Endothelial cell of umbilical vein (primary cell): ENCODE data around the gene EML6. TPM values are rescaled to one million over a fixed set of nuclear protein-coding genes. Genes with fewer than 3 reads are reported as not detected.
"Not testable (repeated sequence)": the region's sequence is repeated elsewhere in the genome, so short reads cannot be mapped to it uniquely, and the experiment has no call there.

Experiments used
- BruUV-seq: library from RNA; stranded (reverse); fragments of 400-500 nt; replicated peaks from 2 replicates; lab custom pipeline; 2021; lab: Mats Ljungman, UMichigan
- CTCF ChIA-PET: fragments of 300-600, 350-600 bp; sonication (Branson Sonifier 250); formaldehyde crosslinking; loops from one replicate; lab custom pipeline; 2021; ENCODE audit warnings: antibody characterized with exemption, inconsistent platforms; lab: Charles Lee
- POLR2A ChIA-PET: fragments of 300-600, 350-600 bp; sonication (Branson Sonifier 250); formaldehyde crosslinking; loops from one replicate; lab custom pipeline; 2021; ENCODE audit warnings: antibody characterized with exemption, inconsistent platforms; lab: Charles Lee
- DNase-seq: peaks from one replicate; pipeline ENCODE4 v3.0.0-alpha.2; 2011; ENCODE audit warnings: low read depth, low spot score
- FAIRE-seq: peaks from 2 replicates; lab custom pipeline; 2011; peaks lifted over from hg19 to GRCh38; lab: Jason Lieb, UNC
- H2AFZ ChIP-seq: 2 replicates; pipeline ENCODE4 v1.6.0; 2012; ENCODE audit warnings: low read depth, low read length, control low read depth, inconsistent platforms
- H3K27ac ChIP-seq: 2 replicates; pipeline ENCODE4 v1.5.1; 2011; ENCODE audit warnings: low read depth, mild to moderate bottlenecking, control low read depth, low read length, moderate library complexity; ENCODE audit not compliant: insufficient read depth
- H3K27me3 ChIP-seq, 2 experiments: 2 replicates each; pipeline versions ENCODE4 v1.6.0 to v1.6.1; 2011; ENCODE audit warnings: low read length in 2 of 2, mixed read lengths in 1 of 2; ENCODE audit not compliant: control insufficient read depth in 2 of 2, insufficient read depth in 2 of 2
- H3K36me3 ChIP-seq, 2 experiments: 2 replicates in 1 of 2; 3 replicates in 1 of 2; pipeline ENCODE4 v1.5.1; 2011; ENCODE audit warnings: low read length in 2 of 2, mild to moderate bottlenecking in 1 of 2, moderate library complexity in 1 of 2; ENCODE audit not compliant: control insufficient read depth in 2 of 2, insufficient read depth in 2 of 2; ENCODE audit errors: extremely low read depth in 1 of 2
- H3K4me1 ChIP-seq: 3 replicates; pipeline ENCODE4 v1.5.1; 2011; ENCODE audit warnings: mild to moderate bottlenecking, low read length; ENCODE audit not compliant: control insufficient read depth, insufficient read depth; ENCODE audit errors: extremely low read depth
- H3K4me2 ChIP-seq: 2 replicates; pipeline ENCODE4 v1.6.1; 2011; ENCODE audit warnings: low read length, control low read depth, mixed read lengths; ENCODE audit not compliant: insufficient read depth
- H3K4me3 ChIP-seq, 3 experiments: fragments of 200-600 bp in 1 of 3; sonication (generic), shearing (Covaris generic) in 1 of 3; replicated peaks in 1 of 3; 2 replicates each; pipeline ENCODE4 v1.5.1; 2011 to 2016; ENCODE audit warnings: control low read depth in 3 of 3, low read length in 3 of 3, mild to moderate bottlenecking in 2 of 3, inconsistent platforms in 1 of 3, low read depth in 1 of 3, moderate library complexity in 1 of 3; ENCODE audit not compliant: insufficient read depth in 1 of 3
- H3K79me2 ChIP-seq: 2 replicates; pipeline ENCODE4 v1.6.0; 2012; ENCODE audit warnings: low read length, inconsistent platforms; ENCODE audit not compliant: control insufficient read depth, insufficient read depth
- H3K9ac ChIP-seq: replicated peaks from 2 replicates; pipeline ENCODE3; 2011; ENCODE audit warnings: low read length, control low read depth; ENCODE audit not compliant: insufficient read depth; ENCODE audit errors: extremely low read depth
- H3K9me1 ChIP-seq: replicated peaks from 3 replicates; pipeline ENCODE4 v1.6.0; 2011; ENCODE audit warnings: mild to moderate bottlenecking, low read length; ENCODE audit not compliant: control insufficient read depth, insufficient read depth; ENCODE audit errors: extremely low read depth
- H3K9me3 ChIP-seq: replicated peaks from 2 replicates; pipeline ENCODE4 v1.5.1; 2012; ENCODE audit warnings: low read length, inconsistent platforms; ENCODE audit not compliant: control insufficient read depth, insufficient read depth
- H4K20me1 ChIP-seq: replicated peaks from 2 replicates; pipeline ENCODE3; 2011; ENCODE audit warnings: mild to moderate bottlenecking, low read length; ENCODE audit not compliant: control insufficient read depth, insufficient read depth; ENCODE audit errors: extremely low read depth
- EZH2 ChIP-seq: IDR thresholded peaks from 2 replicates; pipeline ENCODE4 v1.6.1; 2012; ENCODE audit warnings: borderline replicate concordance, low read depth, mild to moderate bottlenecking, moderate library complexity, low read length, inconsistent platforms; ENCODE audit not compliant: severe bottlenecking
- FOS ChIP-seq: IDR thresholded peaks from 2 replicates; pipeline ENCODE4 v1.6.1; 2011; ENCODE audit warnings: mild to moderate bottlenecking, low read length, moderate library complexity, borderline replicate concordance; ENCODE audit not compliant: insufficient read depth
- GATA2 ChIP-seq: IDR thresholded peaks from 2 replicates; pipeline ENCODE4 v1.7.0; 2011; ENCODE audit warnings: low read depth, mild to moderate bottlenecking, moderate library complexity, mixed read lengths, low read length; ENCODE audit not compliant: insufficient read length, insufficient read depth
- JUN ChIP-seq: IDR thresholded peaks from 2 replicates; pipeline ENCODE4 v1.6.1; 2011; ENCODE audit warnings: borderline replicate concordance, low read depth; ENCODE audit not compliant: insufficient read length, insufficient read depth
- MYC ChIP-seq: IDR thresholded peaks from one replicate; pipeline ENCODE4 v1.6.1; 2011; ENCODE audit warnings: mild to moderate bottlenecking, low read depth, low read length
- POLR2A ChIP-seq: IDR thresholded peaks from 2 replicates; pipeline ENCODE4 v1.6.1; 2012; ENCODE audit warnings: low read depth, mild to moderate bottlenecking, control low read depth, low read length
- POLR2AphosphoS5 ChIP-seq: IDR thresholded peaks from 2 replicates; pipeline ENCODE4 v1.6.1; 2012; ENCODE audit warnings: low read depth, mild to moderate bottlenecking, control low read depth, low read length, moderate library complexity; ENCODE audit not compliant: insufficient read depth
- dilution Hi-C: fragments of 300-500 bp; cut with MboI; formaldehyde crosslinking; loops from one replicate; pipeline ENCODE4 v1.15.0; 2019; ENCODE audit warnings: low sequenced_read_pairs; ENCODE audit not compliant: extremely low pct_ligation_motif_present
- intact Hi-C: fragments of 100-400 bp; cut with micrococcal nuclease; formaldehyde crosslinking; loops from one replicate; pipeline ENCODE4 v1.10.0; 2022
- polyA plus RNA-seq, 4 experiments: library from polyadenylated mRNA; depleted of rRNA in 3 of 4; stranded (reverse) in 3 of 4; unstranded in 1 of 4; fragments of >200 nt; gene quantifications; 2 replicates each; pipeline versions ENCODE4 v1.2.1 to v1.2.3, GENCODE V29; 2011 to 2012; ENCODE audit warnings: missing spikeins in 1 of 4
- total RNA-seq: library from RNA; stranded (reverse); gene quantifications from 2 replicates; pipeline ENCODE4 v1.2.3, GENCODE V29; 2021
- TF ChIP-seq, protein P1 (sequence below): IDR thresholded peaks from 2 replicates; pipeline ENCODE4 v1.6.1; 2011; ENCODE audit not compliant: insufficient read depth, insufficient read length
- TF ChIP-seq, protein P2 (sequence below), 2 donors: IDR thresholded peaks; 1 replicate in 1 of 2; 2 replicates in 1 of 2; pipeline ENCODE4 v1.5.1; 2011; ENCODE audit warnings: low read length in 2 of 2, mild to moderate bottlenecking in 2 of 2, moderate library complexity in 2 of 2, control low read depth in 1 of 2, inconsistent platforms in 1 of 2, low read depth in 1 of 2; ENCODE audit not compliant: insufficient read depth in 1 of 2; ENCODE audit errors: extremely low read depth in 1 of 2

Gene EML6
- total and polyA plus RNA-seq, 2 donors (not counting 3 experiments of a cell fraction or from before 2014, with no cell fraction given) = 0.79 to 2.1 TPM

DNA sequence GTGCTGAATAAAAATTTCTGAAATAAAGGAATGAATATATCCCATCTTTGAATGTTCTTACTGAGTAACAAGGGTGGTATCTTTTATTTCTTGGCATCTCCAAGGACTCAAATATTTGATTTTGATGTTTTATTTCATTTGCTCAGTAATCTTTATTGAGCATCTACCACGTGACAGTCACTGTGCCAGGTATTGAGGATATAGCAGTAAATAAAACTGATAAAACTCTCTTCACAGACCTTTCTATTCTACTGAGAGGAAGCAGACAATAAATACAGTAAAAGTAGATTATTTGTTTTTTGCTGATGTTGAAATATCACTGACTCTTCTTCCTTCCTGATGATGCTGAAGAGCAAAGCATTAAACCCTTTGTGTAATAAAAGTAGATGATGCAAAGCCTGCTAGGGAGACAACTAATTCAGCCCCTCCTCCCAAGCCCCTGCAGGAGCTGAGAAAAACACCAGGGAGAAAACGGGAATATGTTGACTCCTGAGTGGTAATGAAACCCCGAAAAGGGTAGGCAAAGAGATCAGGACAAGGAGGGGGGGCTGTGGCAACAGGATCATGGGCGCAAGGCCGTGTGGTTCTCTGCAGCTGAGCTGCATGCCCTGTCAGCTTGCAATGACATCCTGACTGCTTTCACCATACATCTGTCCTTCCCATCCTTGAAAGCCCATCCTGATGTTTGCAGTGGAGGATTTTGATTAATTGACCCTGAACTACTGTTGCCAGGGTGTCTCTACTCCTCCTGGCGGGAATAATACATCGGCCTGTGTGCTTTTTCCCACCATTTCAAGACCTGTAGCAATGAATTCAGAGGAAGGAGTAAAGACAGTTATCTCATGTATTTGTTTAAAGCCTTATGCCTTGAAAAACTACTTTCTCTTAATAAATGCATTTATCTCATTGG lies 117.4 kb downstream of the EML6 start:
- TF ChIP-seq, protein P1, sequence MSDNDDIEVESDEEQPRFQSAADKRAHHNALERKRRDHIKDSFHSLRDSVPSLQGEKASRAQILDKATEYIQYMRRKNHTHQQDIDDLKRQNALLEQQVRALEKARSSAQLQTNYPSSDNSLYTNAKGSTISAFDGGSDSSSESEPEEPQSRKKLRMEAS = no peak
- TF ChIP-seq GATA2 = no peak
- no peak for TF ChIP-seq POLR2AphosphoS5
- no peak for TF ChIP-seq JUN
- TF ChIP-seq, protein P2, sequence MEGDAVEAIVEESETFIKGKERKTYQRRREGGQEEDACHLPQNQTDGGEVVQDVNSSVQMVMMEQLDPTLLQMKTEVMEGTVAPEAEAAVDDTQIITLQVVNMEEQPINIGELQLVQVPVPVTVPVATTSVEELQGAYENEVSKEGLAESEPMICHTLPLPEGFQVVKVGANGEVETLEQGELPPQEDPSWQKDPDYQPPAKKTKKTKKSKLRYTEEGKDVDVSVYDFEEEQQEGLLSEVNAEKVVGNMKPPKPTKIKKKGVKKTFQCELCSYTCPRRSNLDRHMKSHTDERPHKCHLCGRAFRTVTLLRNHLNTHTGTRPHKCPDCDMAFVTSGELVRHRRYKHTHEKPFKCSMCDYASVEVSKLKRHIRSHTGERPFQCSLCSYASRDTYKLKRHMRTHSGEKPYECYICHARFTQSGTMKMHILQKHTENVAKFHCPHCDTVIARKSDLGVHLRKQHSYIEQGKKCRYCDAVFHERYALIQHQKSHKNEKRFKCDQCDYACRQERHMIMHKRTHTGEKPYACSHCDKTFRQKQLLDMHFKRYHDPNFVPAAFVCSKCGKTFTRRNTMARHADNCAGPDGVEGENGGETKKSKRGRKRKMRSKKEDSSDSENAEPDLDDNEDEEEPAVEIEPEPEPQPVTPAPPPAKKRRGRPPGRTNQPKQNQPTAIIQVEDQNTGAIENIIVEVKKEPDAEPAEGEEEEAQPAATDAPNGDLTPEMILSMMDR (IDR thresholded peaks at IDR 0.05; ENCODE audit: extremely low read depth in 1 of 2, insufficient read depth in 1 of 2, low read depth in 1 of 2, low read length in 2 of 2) = no peak
- no peak for TF ChIP-seq EZH2
- TF ChIP-seq MYC = no peak
- TF ChIP-seq POLR2A = no peak
- no peak for TF ChIP-seq FOS
- Histone ChIP-seq H3K4me3 (no peak overlapping the region), H3K36me3 (no peaks in the 10 kb centered on the region), H3K9ac (no peak overlapping the region), H3K27me3 (peaks cover 0 to under 1% of the 10 kb centered on the region in 2 experiments), H3K4me1 (no peaks in the 10 kb centered on the region), H3K4me2 (no peak overlapping the region), H2AFZ (no peak overlapping the region), H4K20me1 (no peaks in the 10 kb centered on the region), H3K9me3 (no peaks in the 10 kb centered on the region), H3K9me1 (no peaks in the 10 kb centered on the region), H3K79me2 (no peaks in the 10 kb centered on the region), H3K27ac (no peak overlapping the region)
- dilution Hi-C loops (no loop called here), intact Hi-C loops (no loop called here)
- BruUV-seq = no TSS peak
- CTCF ChIA-PET = interaction anchor here (2.3 to 5.0 kb wide), 4 partner anchors 136 to 733 kb away, joined by 23 to 104 read pairs (median 65); no protein-coding TSS in a partner anchor
- FAIRE-seq (no peak), DNase-seq (no peak)
- POLR2A ChIA-PET = no interaction called here

DNA sequence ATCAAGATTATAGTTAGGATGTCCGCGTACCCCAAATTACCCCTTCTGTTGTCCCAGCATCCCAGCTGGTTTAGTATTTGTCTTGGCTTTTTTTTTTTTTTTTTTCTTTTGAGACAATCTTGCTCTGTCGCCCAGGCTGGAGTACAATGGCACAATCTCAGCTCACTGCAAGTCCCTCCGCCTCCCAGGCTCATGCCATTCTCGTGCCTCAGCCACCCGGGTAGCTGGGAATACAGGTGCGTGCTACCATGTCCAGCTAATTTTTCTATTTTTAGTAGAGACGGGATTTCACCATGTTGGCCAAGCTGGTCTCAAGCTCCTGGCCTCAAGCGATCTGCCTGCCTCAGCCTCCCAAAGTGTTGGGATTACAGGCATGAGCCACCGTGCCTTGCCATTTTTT lies 118.0 kb downstream of the EML6 start:
- BruUV-seq, H3K4me2 ChIP-seq, H3K9ac ChIP-seq, H3K27ac ChIP-seq, H3K9me1 ChIP-seq, H3K9me3 ChIP-seq, intact Hi-C loops, dilution Hi-C loops, POLR2A ChIA-PET, H2AFZ ChIP-seq, H3K4me3 ChIP-seq, H4K20me1 ChIP-seq, FAIRE-seq, DNase-seq, H3K4me1 ChIP-seq, H3K27me3 ChIP-seq, H3K36me3 ChIP-seq, H3K79me2 ChIP-seq: not testable (repeated sequence)
- CTCF ChIA-PET = interaction anchor here (3.5 kb wide), 1 partner anchor 734 kb away, joined by 96 read pairs; no protein-coding TSS in a partner anchor
